ENCODE results near the gene ATP2B2.

DNA sequence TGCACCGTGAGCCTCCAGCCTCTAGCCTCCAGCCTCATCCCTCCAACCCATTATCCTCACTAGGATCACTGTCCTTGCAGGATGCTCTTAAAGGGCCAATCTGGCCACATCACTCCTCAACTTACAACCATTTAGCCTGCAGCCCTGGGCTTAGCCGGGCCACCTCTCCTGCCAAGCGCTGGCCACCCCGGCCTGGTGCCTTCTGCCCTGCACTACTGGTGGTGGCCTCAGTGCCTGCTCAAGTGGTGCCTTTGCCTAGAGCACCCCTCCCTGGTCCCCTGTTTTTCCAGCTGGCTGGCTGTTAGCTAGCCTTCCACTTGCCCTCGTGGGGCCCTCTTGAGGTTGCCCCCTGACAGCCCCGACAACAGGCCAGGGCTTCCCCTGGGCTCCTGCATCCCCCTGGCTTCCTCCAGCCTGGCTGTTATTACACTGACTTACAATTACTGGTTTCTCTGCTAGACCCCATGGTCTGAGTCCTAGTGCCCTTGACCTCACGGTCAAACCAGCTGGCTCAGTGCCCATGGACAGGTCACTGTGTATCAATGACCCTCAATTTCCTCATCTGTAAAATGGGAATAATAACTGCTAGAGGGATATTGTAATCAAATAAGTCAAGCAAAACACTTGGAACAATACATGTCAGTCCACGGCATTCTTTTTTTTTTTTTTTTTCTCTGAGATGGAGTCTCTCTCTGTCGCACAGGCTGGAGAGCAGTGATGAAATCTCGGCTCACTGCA, 15.5 kb downstream of the ATP2B2 start:
- TF ChIP-seq, protein P1, sequence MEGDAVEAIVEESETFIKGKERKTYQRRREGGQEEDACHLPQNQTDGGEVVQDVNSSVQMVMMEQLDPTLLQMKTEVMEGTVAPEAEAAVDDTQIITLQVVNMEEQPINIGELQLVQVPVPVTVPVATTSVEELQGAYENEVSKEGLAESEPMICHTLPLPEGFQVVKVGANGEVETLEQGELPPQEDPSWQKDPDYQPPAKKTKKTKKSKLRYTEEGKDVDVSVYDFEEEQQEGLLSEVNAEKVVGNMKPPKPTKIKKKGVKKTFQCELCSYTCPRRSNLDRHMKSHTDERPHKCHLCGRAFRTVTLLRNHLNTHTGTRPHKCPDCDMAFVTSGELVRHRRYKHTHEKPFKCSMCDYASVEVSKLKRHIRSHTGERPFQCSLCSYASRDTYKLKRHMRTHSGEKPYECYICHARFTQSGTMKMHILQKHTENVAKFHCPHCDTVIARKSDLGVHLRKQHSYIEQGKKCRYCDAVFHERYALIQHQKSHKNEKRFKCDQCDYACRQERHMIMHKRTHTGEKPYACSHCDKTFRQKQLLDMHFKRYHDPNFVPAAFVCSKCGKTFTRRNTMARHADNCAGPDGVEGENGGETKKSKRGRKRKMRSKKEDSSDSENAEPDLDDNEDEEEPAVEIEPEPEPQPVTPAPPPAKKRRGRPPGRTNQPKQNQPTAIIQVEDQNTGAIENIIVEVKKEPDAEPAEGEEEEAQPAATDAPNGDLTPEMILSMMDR (IDR thresholded peaks at IDR 0.05; ENCODE audit: poor library complexity): no peak
- TF ChIP-seq EZH2phosphoT487 (IDR thresholded peaks at IDR 0.05; ENCODE audit: low read depth, severe bottlenecking, unreplicated experiment): no peak
